ENCODE data around the gene SYNPO2L. TPM values are rescaled to one million over a fixed set of nuclear protein-coding genes. Genes with fewer than 3 reads are reported as not detected.
A peak's percentile ranks its signal among the peaks of the same experiment; 100 is the strongest.

The SYNPO2L gene
- total RNA-seq, 6 donors from 2014 or later = 0.54 to 0.84 (median 0.78) TPM; not detected in 3

GRCh38 chr10:73644015-73644743 is 11.7 kb downstream of the SYNPO2L start:
- no peaks in the 10 kb centered on the region for H3K9me3 ChIP-seq
- WGBS, 2 donors = 10 to 23% methylated on average over 5 of the region's 5 CpGs
- DNase-seq = peak in 1 of 2 donors; percentile 43

GRCh38 chr10:73643362-73643761 is 12.5 kb downstream of the SYNPO2L start:
- DNase-seq = no peak
- 77 to 78% methylated on average over 2 of the region's 2 CpGs for whole genome bisulfite sequencing, 2 donors
- TF ChIP-seq EP300 (IDR thresholded peaks at IDR 0.05) (no peak), POLR2AphosphoS5 (IDR thresholded peaks at IDR 0.05) (no peak), POLR2A (IDR thresholded peaks at IDR 0.05) (no peak), CTCF (IDR thresholded peaks at IDR 0.05) (no peak)

More at GRCh38 chr10:73644015-73644743, 11.7 kb downstream of the SYNPO2L start:
- no peak for TF ChIP-seq EP300 (IDR thresholded peaks at IDR 0.05)
- TF ChIP-seq POLR2AphosphoS5 (IDR thresholded peaks at IDR 0.05) = no peak
- no peak for TF ChIP-seq POLR2A (IDR thresholded peaks at IDR 0.05)
- peak; percentile 68 to 93 (median 87) for TF ChIP-seq CTCF (IDR thresholded peaks at IDR 0.05)
- Histone ChIP-seq H3K4me3 (no peak overlapping the region), H3K4me1 (peaks cover 8 to 44% (median 22%) of the 10 kb centered on the region in 4 donors), H3K36me3 (no peaks in the 10 kb centered on the region), H3K27me3 (no peaks in the 10 kb centered on the region), H3K27ac (no peak overlapping the region)
- ATAC-seq (ENCODE audit: low FRiP score in 2 of 2) = peak; percentile 63 to 73

GRCh38 chr10:73641328-73642060 is 14.3 kb downstream of the SYNPO2L start, which contains the start of gene MYOZ1:
MYOZ1 (minus strand) TSS chr10:73641474; CDS start chr10:73640017, 1,457 bp downstream.
- Histone ChIP-seq H3K4me3 (no peak within 1 kb of the TSS), H3K4me1 (peaks cover 0 to 21% (median 9%) of the 10 kb centered on the region in 4 donors), H3K36me3 (no peaks in the 10 kb centered on the region), H3K27ac (peak within 1 kb of the TSS in 2 of 4 donors; percentile 30 to 54), H3K9me3 (no peaks in the 10 kb centered on the region), H3K27me3 (no peaks in the 10 kb centered on the region)
- WGBS, 2 donors = 79 to 88% methylated on average over 9 of the region's 9 CpGs
- ATAC-seq (ENCODE audit: low FRiP score in 2 of 2) (peak in 1 of 2 donors; percentile 32), DNase-seq (no peak)
- no peak for TF ChIP-seq EP300 (IDR thresholded peaks at IDR 0.05)
- TF ChIP-seq POLR2AphosphoS5 (IDR thresholded peaks at IDR 0.05) = no peak
- TF ChIP-seq POLR2A (IDR thresholded peaks at IDR 0.05) = no peak
- TF ChIP-seq CTCF (IDR thresholded peaks at IDR 0.05) = no peak

More at GRCh38 chr10:73643362-73643761, 12.5 kb downstream of the SYNPO2L start:
- H3K27me3 ChIP-seq = no peaks in the 10 kb centered on the region
- H3K27ac ChIP-seq = no peak overlapping the region
- peaks cover 8 to 40% (median 22%) of the 10 kb centered on the region in 4 donors for H3K4me1 ChIP-seq
- H3K4me3 ChIP-seq = no peak overlapping the region
- ATAC-seq (ENCODE audit: low FRiP score in 2 of 2) = no peak
- no peaks in the 10 kb centered on the region for H3K36me3 ChIP-seq
- no peaks in the 10 kb centered on the region for H3K9me3 ChIP-seq

- H3K36me3 ChIP-seq = no peaks in the 10 kb centered on the region
- H3K4me3 ChIP-seq = no peak overlapping the region
- H3K27me3 ChIP-seq = no peaks in the 10 kb centered on the region
- H3K4me1 ChIP-seq = peaks cover 0 to 17% (median 8%) of the 10 kb centered on the region in 4 donors
- WGBS, 2 donors = 79 to 85% methylated on average over 3 of the region's 3 CpGs
- no peak for TF ChIP-seq EP300 (IDR thresholded peaks at IDR 0.05)
- no peak for TF ChIP-seq POLR2A (IDR thresholded peaks at IDR 0.05)
- no peak for TF ChIP-seq CTCF (IDR thresholded peaks at IDR 0.05)
- TF ChIP-seq POLR2AphosphoS5 (IDR thresholded peaks at IDR 0.05) = no peak
- no peaks in the 10 kb centered on the region for H3K9me3 ChIP-seq
- ATAC-seq (ENCODE audit: low FRiP score in 2 of 2) (peak in 1 of 2 donors; percentile 7), DNase-seq (no peak)
- no peak overlapping the region for H3K27ac ChIP-seq
These were observed 16.5 kb downstream of the SYNPO2L start for GRCh38 chr10:73639286-73639685.
